IMR-90 (cell line): ENCODE results near the gene NFIA.

ENCODE experiments used
- MAZ ChIP-seq: IDR thresholded peaks from 2 replicates; pipeline ENCODE4 v1.6.1; 2012; ENCODE audit warnings: low read depth, mild to moderate bottlenecking, low read length, improper control_type of control experiment, moderate library complexity, borderline replicate concordance
- MXI1 ChIP-seq: IDR thresholded peaks from 2 replicates; pipeline ENCODE4 v1.6.1; 2012; ENCODE audit warnings: low read depth, mild to moderate bottlenecking, low read length, moderate library complexity, borderline replicate concordance

DNA sequence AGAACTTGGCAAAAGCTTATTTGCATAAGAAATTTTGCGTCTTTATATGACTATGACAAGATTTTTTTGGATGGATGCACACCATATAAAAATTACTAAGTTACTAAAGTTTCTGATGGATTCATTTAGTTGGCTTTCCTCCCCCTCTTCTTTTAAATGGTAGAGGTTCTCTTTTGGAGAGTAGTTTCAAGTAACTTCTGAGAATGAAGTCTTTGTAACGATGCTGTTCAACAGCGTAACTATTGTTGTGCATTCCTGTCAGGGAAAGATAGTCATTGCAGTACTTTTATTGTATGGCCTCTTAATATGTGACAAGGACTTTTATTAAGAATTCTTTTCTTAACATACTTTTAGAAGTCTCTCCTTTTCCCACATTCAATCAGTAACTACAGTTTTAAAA lies 16.0 kb downstream of the NFIA start:
- TF ChIP-seq MAZ (no peak), MXI1 (no peak)
